Astrocyte (in vitro differentiated cells and primary cell): ENCODE measurements around the gene GNA15. TPM values are rescaled to one million over a fixed set of nuclear protein-coding genes. Genes with fewer than 3 reads are reported as not detected.

Source experiments
- DNase-seq: peaks from one replicate; pipeline ENCODE4 v3.0.0-alpha.2; 2010; ENCODE audit warnings: low read depth
- FAIRE-seq: peaks from 2 replicates; lab custom pipeline; 2011; peaks lifted over from hg19 to GRCh38; lab: Jason Lieb, UNC
- H2AFZ ChIP-seq: 2 replicates; pipeline ENCODE4 v1.6.0; 2012; ENCODE audit warnings: low read depth, low read length, inconsistent platforms
- H3K27ac ChIP-seq: 2 replicates; pipeline ENCODE4 v1.5.1; 2011; ENCODE audit warnings: low read depth, low read length, inconsistent platforms
- H3K27me3 ChIP-seq: 2 replicates; pipeline ENCODE4 v1.6.0; 2011; ENCODE audit warnings: low read length, inconsistent platforms; ENCODE audit not compliant: insufficient read depth
- H3K36me3 ChIP-seq: 2 replicates; pipeline ENCODE4 v1.5.1; 2011; ENCODE audit warnings: low read length, inconsistent platforms; ENCODE audit not compliant: insufficient read depth
- H3K4me1 ChIP-seq: 2 replicates; pipeline ENCODE4 v1.5.1; 2011; ENCODE audit warnings: low read length, inconsistent platforms; ENCODE audit not compliant: insufficient read depth
- H3K4me2 ChIP-seq: 2 replicates; pipeline ENCODE4 v1.6.0; 2012; ENCODE audit warnings: low read length, inconsistent platforms
- H3K4me3 ChIP-seq: 2 replicates; pipeline ENCODE4 v1.5.1; 2011; ENCODE audit warnings: low read depth, mild to moderate bottlenecking, low read length, inconsistent platforms; ENCODE audit not compliant: insufficient read depth
- H3K79me2 ChIP-seq: 2 replicates; pipeline ENCODE4 v1.6.0; 2012; ENCODE audit warnings: mild to moderate bottlenecking, low read length, inconsistent platforms; ENCODE audit not compliant: insufficient read depth
- H3K9ac ChIP-seq: 2 replicates; pipeline ENCODE4 v1.6.0; 2012; ENCODE audit warnings: mild to moderate bottlenecking, low read length, inconsistent platforms
- H3K9me3 ChIP-seq: 2 replicates; pipeline ENCODE4 v1.5.1; 2012; ENCODE audit warnings: low read depth, mild to moderate bottlenecking, low read length, inconsistent platforms; ENCODE audit not compliant: insufficient read depth
- H4K20me1 ChIP-seq: 2 replicates; pipeline ENCODE4 v1.6.0; 2012; ENCODE audit warnings: low read length, inconsistent platforms; ENCODE audit not compliant: insufficient read depth
- H3K27ac Mint-ChIP-seq: one replicate; pipeline ENCODE4 v1.8.0; 2021; ENCODE audit warnings: mild to moderate bottlenecking, mixed read lengths; ENCODE audit not compliant: unreplicated experiment
- H3K27me3 Mint-ChIP-seq: one replicate; pipeline ENCODE4 v1.8.0; 2021; ENCODE audit warnings: low read depth, mixed read lengths; ENCODE audit not compliant: unreplicated experiment
- H3K36me3 Mint-ChIP-seq: one replicate; pipeline ENCODE4 v1.8.0; 2021; ENCODE audit warnings: low read depth, mixed read lengths; ENCODE audit not compliant: unreplicated experiment
- H3K4me1 Mint-ChIP-seq: one replicate; pipeline ENCODE4 v1.8.0; 2021; ENCODE audit warnings: low read depth, mixed read lengths; ENCODE audit not compliant: unreplicated experiment
- H3K4me3 Mint-ChIP-seq: one replicate; pipeline ENCODE4 v1.8.0; 2021; ENCODE audit warnings: mild to moderate bottlenecking, moderate library complexity, mixed read lengths; ENCODE audit not compliant: unreplicated experiment
- H3K9me3 Mint-ChIP-seq: one replicate; pipeline ENCODE4 v1.8.0; 2021; ENCODE audit warnings: mild to moderate bottlenecking, mixed read lengths; ENCODE audit not compliant: unreplicated experiment
- CTCF ChIP-seq: IDR thresholded peaks from 2 replicates; pipeline ENCODE4 v1.5.1; 2011; ENCODE audit warnings: low read depth, mild to moderate bottlenecking, inconsistent platforms, low read length, moderate library complexity; ENCODE audit not compliant: insufficient read depth
- EZH2 ChIP-seq: IDR thresholded peaks from 2 replicates; pipeline ENCODE4 v1.6.1; 2012; ENCODE audit warnings: mild to moderate bottlenecking, low read length, inconsistent platforms; ENCODE audit not compliant: insufficient read depth
- total RNA-seq: library from RNA; stranded (reverse); gene quantifications from 2 replicates; pipeline ENCODE4 v1.2.1, GENCODE V29; 2021

The GNA15 gene
- total RNA-seq, 1 donor from 2014 or later = not detected

DNA sequence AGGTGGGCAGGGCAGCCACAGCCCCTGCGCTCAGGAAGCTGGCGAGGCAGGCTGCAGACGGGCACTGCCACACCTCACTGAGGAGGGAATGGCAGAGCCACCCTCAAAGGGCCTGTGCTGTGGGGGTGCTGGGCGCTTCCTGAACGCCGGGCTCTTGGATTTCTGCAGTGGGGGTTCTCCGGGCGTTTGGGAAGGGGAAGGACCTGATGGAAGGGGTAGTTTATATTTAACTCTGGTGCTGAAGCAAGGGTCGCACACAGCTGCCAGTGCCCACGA, 31.2 kb upstream of the GNA15 start:
- no peak overlapping the region for H3K4me2 ChIP-seq
- H3K36me3 Mint-ChIP-seq = peaks cover 3% of the 10 kb centered on the region
- no peaks in the 10 kb centered on the region for H3K4me1 Mint-ChIP-seq
- peaks cover 94% of the 10 kb centered on the region for H4K20me1 ChIP-seq
- H3K27ac ChIP-seq = no peak overlapping the region
- no peaks in the 10 kb centered on the region for H3K9me3 ChIP-seq
- no peak overlapping the region for H3K9ac ChIP-seq
- H3K27me3 Mint-ChIP-seq = peaks cover 4% of the 10 kb centered on the region
- no peak overlapping the region for H2AFZ ChIP-seq
- H3K4me3 Mint-ChIP-seq = no peak overlapping the region
- H3K36me3 ChIP-seq = no peaks in the 10 kb centered on the region
- no peak for DNase-seq
- H3K79me2 ChIP-seq = peaks cover 94% of the 10 kb centered on the region
- no peaks in the 10 kb centered on the region for H3K4me1 ChIP-seq
- FAIRE-seq = no peak
- H3K27me3 ChIP-seq = no peaks in the 10 kb centered on the region
- no peaks in the 10 kb centered on the region for H3K9me3 Mint-ChIP-seq
- no peak overlapping the region for H3K27ac Mint-ChIP-seq
- TF ChIP-seq CTCF (no peak), EZH2 (no peak)
- H3K4me3 ChIP-seq = no peak overlapping the region

DNA sequence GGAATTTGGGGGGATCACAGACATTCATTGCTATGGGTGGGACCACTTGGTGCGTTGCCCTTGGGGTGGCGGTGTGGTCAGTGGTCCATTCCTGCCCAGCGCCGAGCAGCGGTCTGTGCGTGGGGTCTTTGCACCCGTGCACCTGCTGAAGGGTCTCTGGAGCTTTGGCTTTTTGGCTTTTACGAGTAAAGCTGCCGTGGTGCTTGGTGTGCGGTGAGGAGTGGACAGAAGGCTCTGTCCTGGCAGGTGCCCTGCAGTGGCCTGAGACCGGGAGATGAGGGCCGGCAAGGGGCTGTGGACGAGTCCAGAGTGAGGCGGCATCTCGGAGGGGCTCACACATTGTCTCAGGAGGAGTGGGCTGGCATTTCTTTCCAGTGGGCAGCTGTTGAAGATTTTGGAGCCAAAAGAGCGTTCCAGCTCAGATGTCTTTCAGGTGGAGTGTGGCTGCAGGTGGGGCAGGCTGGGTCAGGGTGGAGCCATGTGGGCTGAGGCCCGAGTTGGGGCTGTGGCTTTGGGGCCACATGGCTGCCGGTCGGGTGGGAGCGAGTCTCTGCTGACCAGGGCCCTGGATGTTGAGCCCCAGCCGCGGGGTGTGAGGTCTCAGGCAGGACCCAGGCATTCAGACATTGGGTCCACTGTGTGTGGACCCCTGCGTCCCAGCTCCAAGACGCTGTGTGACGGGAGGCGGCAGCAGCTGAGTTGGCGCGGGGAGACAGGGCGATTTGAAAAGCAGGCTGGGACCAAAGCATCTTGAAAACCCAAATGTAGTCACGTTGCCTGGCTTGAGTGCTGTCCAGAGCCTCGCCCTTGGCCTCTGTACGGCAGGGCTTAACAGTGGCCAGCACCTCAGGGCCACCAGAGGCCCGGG, 30.0 kb upstream of the GNA15 start:
- TF ChIP-seq EZH2 (no peak), CTCF (no peak)
- Histone ChIP-seq H3K4me3 (no peak overlapping the region), H2AFZ (no peak overlapping the region), H3K9ac (no peak overlapping the region), H3K9me3 (no peaks in the 10 kb centered on the region), H3K79me2 (peaks cover 90% of the 10 kb centered on the region), H3K4me2 (no peak overlapping the region), H4K20me1 (peaks cover 92% of the 10 kb centered on the region), H3K36me3 (no peaks in the 10 kb centered on the region), H3K4me1 (no peaks in the 10 kb centered on the region), H3K27ac (no peak overlapping the region), H3K27me3 (no peaks in the 10 kb centered on the region)
- H3K36me3 Mint-ChIP-seq = peaks cover 3% of the 10 kb centered on the region
- H3K27ac Mint-ChIP-seq = no peak overlapping the region
- H3K27me3 Mint-ChIP-seq = peaks cover 6% of the 10 kb centered on the region
- FAIRE-seq (no peak), DNase-seq (no peak)
- H3K4me3 Mint-ChIP-seq = no peak overlapping the region
- H3K4me1 Mint-ChIP-seq = no peaks in the 10 kb centered on the region
- H3K9me3 Mint-ChIP-seq = no peaks in the 10 kb centered on the region

DNA sequence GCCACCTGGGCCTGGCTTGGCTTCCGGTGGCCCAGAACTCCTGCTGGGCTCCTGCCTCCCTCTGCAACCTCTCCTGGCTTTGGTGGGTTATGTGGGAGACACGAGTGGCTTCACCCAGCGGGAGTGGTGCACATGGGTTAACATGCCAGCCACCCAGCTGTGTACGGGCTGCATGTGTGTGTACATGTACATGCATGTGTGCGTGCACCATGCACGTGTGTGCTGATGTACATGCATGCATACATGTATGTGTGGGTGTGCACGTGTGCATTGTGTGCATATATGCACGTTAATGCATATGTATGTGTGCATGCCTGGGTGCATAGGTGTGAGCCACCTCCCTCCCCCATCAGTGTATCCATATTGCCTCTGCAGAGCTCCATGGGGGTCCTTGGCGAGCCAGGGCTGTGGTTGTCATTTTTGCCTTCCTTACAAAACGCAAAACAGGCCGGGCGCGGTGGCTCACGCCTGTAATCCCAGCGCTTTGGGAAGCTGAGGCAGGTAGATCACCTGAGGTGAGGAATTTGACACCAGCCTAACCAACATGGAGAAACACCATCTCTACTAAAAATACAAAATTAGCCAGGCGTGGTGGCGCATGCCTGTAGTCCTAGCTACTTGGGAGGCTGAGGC, 29.2 kb upstream of the GNA15 start:
- FAIRE-seq = no peak
- Histone ChIP-seq H3K27me3 (no peaks in the 10 kb centered on the region), H3K4me2 (no peak overlapping the region), H3K79me2 (peaks cover 87% of the 10 kb centered on the region), H3K9ac (no peak overlapping the region), H4K20me1 (peaks cover 92% of the 10 kb centered on the region), H3K4me1 (no peaks in the 10 kb centered on the region), H3K36me3 (no peaks in the 10 kb centered on the region), H2AFZ (no peak overlapping the region), H3K27ac (no peak overlapping the region), H3K4me3 (no peak overlapping the region), H3K9me3 (no peaks in the 10 kb centered on the region)
- Mint-ChIP-seq H3K27me3 (peaks cover 5% of the 10 kb centered on the region), H3K9me3 (no peaks in the 10 kb centered on the region), H3K4me1 (no peaks in the 10 kb centered on the region), H3K27ac (no peak overlapping the region), H3K4me3 (no peak overlapping the region), H3K36me3 (peaks cover 3% of the 10 kb centered on the region)
- DNase-seq = no peak
- TF ChIP-seq EZH2 (no peak), CTCF (no peak)
